Smooth muscle cell (in vitro differentiated cells): Measurements from ENCODE around the gene FUT2. TPM values are rescaled to one million over a fixed set of nuclear protein-coding genes. Genes with fewer than 3 reads are reported as not detected.

Experiments
- DNase-seq: peaks from one replicate; lab custom pipeline; 2025; ENCODE audit not compliant: unreplicated experiment; lab: John Stamatoyannopoulos, UW
- H2AFZ ChIP-seq: fragments of 200-600 bp; sonication (generic); 2 replicates; pipeline ENCODE4 v1.6.0; 2016; ENCODE audit warnings: antibody characterized with exemption, low read depth, mild to moderate bottlenecking
- H3F3A ChIP-seq: fragments of 200-600 bp; sonication (generic); 2 replicates; pipeline ENCODE4 v1.6.0; 2017; ENCODE audit warnings: antibody characterized with exemption, low read depth
- H3K27ac ChIP-seq: fragments of 200-600 bp; sonication (generic); 2 replicates; pipeline ENCODE4 v1.5.1; 2016; ENCODE audit warnings: low read depth, mild to moderate bottlenecking
- H3K27me3 ChIP-seq: fragments of 200-600 bp; sonication (generic); 2 replicates; pipeline ENCODE4 v1.6.1; 2016; ENCODE audit warnings: low read depth, mild to moderate bottlenecking
- H3K36me3 ChIP-seq: fragments of 200-600 bp; sonication (generic); 2 replicates; pipeline ENCODE4 v1.5.1; 2016; ENCODE audit warnings: low read depth
- H3K4me1 ChIP-seq: fragments of 200-600 bp; sonication (generic); 2 replicates; pipeline ENCODE4 v1.5.1; 2016; ENCODE audit warnings: low read depth
- H3K4me2 ChIP-seq: fragments of 200-600 bp; sonication (generic); 2 replicates; pipeline ENCODE4 v1.6.0; 2016; ENCODE audit warnings: mild to moderate bottlenecking
- H3K4me3 ChIP-seq: fragments of 200-600 bp; sonication (generic); 2 replicates; pipeline ENCODE4 v1.5.1; 2016; ENCODE audit warnings: mild to moderate bottlenecking
- H3K79me2 ChIP-seq: fragments of 200-600 bp; sonication (generic); 2 replicates; pipeline ENCODE4 v1.6.0; 2016; ENCODE audit warnings: low read depth, mild to moderate bottlenecking
- H3K9ac ChIP-seq: fragments of 200-600 bp; sonication (generic); 2 replicates; pipeline ENCODE4 v1.6.0; 2016; ENCODE audit warnings: low read depth
- H3K9me3 ChIP-seq: fragments of 200-600 bp; sonication (generic); replicated peaks from 2 replicates; pipeline ENCODE4 v1.5.1; 2016; ENCODE audit warnings: low read depth
- H4K20me1 ChIP-seq: fragments of 200-600 bp; sonication (generic); 2 replicates; pipeline ENCODE4 v1.6.0; 2016; ENCODE audit warnings: low read depth
- CTCF ChIP-seq: fragments of 200-600 bp; sonication (generic); IDR thresholded peaks from 2 replicates; pipeline ENCODE4 v1.5.1; 2017; ENCODE audit warnings: borderline replicate concordance, mild to moderate bottlenecking, antibody characterized with exemption; ENCODE audit not compliant: insufficient read depth, poor library complexity, severe bottlenecking
- WGBS: methylation state at CpG from one replicate; pipeline ENCODE4 v1.1.7; 2016; ENCODE audit warnings: low lambda C conversion rate; 5-methylcytosine and 5-hydroxymethylcytosine counted together
- polyA plus RNA-seq: library from polyadenylated mRNA; unstranded; fragments of >200 nt; fragmentation: Nextera tagmentation; extraction: Ambion mirVana; gene quantifications from 2 replicates; pipeline ENCODE4 v1.2.1, GENCODE V29; 2016
- total RNA-seq: library from RNA; depleted of rRNA; stranded (reverse); fragments of >200 nt; gene quantifications from 2 replicates; pipeline ENCODE4 v1.2.3, GENCODE V29; 2014

Gene FUT2
- total and polyA plus RNA-seq, 2 experiments from 2014 or later = 0.18 to 1.1 TPM

GRCh38 chr19:48708471-48708870 lies 12.7 kb downstream of the FUT2 start:
- no peak for DNase-seq
- 62% methylated on average over 11 of the region's 11 CpGs for WGBS
- H3K9me3 ChIP-seq = no peaks in the 10 kb centered on the region
- peaks cover 3% of the 10 kb centered on the region for H3K4me1 ChIP-seq
- H3K27me3 ChIP-seq = no peaks in the 10 kb centered on the region
- TF ChIP-seq CTCF = no peak
- H3F3A ChIP-seq = no peaks in the 10 kb centered on the region
- H2AFZ ChIP-seq = no peak overlapping the region
- H3K4me3 ChIP-seq = no peak overlapping the region
- H4K20me1 ChIP-seq = no peaks in the 10 kb centered on the region
- no peak overlapping the region for H3K9ac ChIP-seq
- H3K4me2 ChIP-seq = no peak overlapping the region
- H3K79me2 ChIP-seq = no peaks in the 10 kb centered on the region
- no peak overlapping the region for H3K27ac ChIP-seq
- H3K36me3 ChIP-seq = no peaks in the 10 kb centered on the region

DNA sequence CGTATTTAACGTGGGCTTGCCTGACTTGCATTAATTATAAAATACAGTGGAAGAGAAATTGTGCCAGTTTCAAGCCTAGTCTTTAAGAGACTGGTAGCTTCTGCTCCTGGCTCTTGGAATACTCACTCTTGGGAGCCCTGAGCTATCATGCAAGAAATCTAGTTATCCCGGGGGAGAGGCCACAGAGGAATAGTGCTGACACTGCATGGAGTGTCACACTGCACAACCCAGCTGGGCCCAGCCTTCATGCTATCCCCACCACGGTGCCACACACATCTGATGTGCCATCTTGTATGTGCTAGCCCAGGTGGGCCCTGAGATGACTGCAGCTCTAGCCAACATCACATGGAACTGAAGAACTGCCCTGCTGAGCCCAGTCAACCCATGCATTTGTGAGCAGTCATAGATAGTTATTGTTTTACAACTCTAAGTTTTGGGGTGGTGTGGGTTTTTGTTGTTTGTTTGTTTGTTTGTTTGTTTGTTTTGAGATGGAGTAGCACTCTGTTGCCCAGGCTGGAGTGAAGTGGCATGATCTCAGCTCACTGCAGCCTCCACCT lies 15.4 kb downstream of the FUT2 start:
- Histone ChIP-seq H2AFZ (no peak overlapping the region), H3K79me2 (no peaks in the 10 kb centered on the region), H3K9ac (no peak overlapping the region), H3K4me1 (peaks cover 11% of the 10 kb centered on the region), H4K20me1 (no peaks in the 10 kb centered on the region), H3K4me3 (no peak overlapping the region), H3K36me3 (no peaks in the 10 kb centered on the region), H3K9me3 (no peaks in the 10 kb centered on the region), H3K27me3 (no peaks in the 10 kb centered on the region), H3K4me2 (no peak overlapping the region), H3F3A (no peaks in the 10 kb centered on the region), H3K27ac (no peak overlapping the region)
- DNase-seq = no peak
- TF ChIP-seq CTCF = no peak
- WGBS = 92% methylated on average over 4 of the region's 4 CpGs

GRCh38 chr19:48713041-48713863 lies 17.5 kb downstream of the FUT2 start:
- H3K27me3 ChIP-seq = no peaks in the 10 kb centered on the region
- H2AFZ ChIP-seq = peak overlapping the region; percentile 90
- no peaks in the 10 kb centered on the region for H3K9me3 ChIP-seq
- no peaks in the 10 kb centered on the region for H3K79me2 ChIP-seq
- peak; percentile 3 for TF ChIP-seq CTCF
- peaks cover 8% of the 10 kb centered on the region for H3F3A ChIP-seq
- H3K4me3 ChIP-seq = peak overlapping the region; percentile 71
- peak overlapping the region; percentile 88 for H3K4me2 ChIP-seq
- DNase-seq = no peak
- H4K20me1 ChIP-seq = no peaks in the 10 kb centered on the region
- peak overlapping the region; percentile 28 for H3K9ac ChIP-seq
- 7% methylated on average over 22 of the region's 25 CpGs for WGBS
- peaks cover 21% of the 10 kb centered on the region for H3K4me1 ChIP-seq
- no peak overlapping the region for H3K27ac ChIP-seq
- no peaks in the 10 kb centered on the region for H3K36me3 ChIP-seq
